ENCODE measurements around the gene STK35. TPM values are rescaled to one million over a fixed set of nuclear protein-coding genes. Genes with fewer than 3 reads are reported as not detected.

Gene STK35
- total and polyA plus RNA-seq, 5 experiments from 2014 or later: 4.5 to 18.3 (median 5.9) TPM

GRCh38 chr20:2088891-2089290 lies 12.7 kb upstream of the STK35 start:
- no peak for DNase-seq
- Mint-ChIP-seq H3K27ac (no peak overlapping the region), H3K9me3 (no peaks in the 10 kb centered on the region), H3K27me3 (peaks cover 30 to 70% (median 41%) of the 10 kb centered on the region in 5 donors), H3K36me3 (no peaks in the 10 kb centered on the region), H3K4me3 (no peak overlapping the region), H3K4me1 (no peaks in the 10 kb centered on the region)
- no peak for ATAC-seq
- POLR2A ChIA-PET: interaction anchor here (0.6 kb wide), 1 partner anchor 525 kb away, joined by 3 read pairs; no protein-coding TSS in a partner anchor

DNA sequence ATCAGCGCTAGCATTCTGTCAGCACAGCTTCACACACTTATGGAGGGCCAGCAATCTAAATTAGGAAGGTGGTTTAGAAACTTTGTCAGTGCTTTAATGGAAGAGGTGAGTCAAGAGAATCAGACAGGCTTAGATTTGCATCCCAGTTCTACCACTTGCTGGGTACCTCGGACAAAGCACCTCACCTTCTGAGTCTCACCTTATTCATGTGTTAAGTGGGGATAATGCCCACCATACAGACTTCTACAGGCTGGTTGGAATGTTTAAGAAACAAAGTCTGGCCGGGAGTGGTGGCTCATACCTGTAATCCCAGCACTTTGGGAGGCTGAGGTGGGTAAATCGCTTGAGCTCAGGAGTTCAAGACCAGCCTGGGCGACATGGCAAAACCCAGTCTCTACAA lies 12.2 kb upstream of the STK35 start:
- no peaks in the 10 kb centered on the region for H3K9me3 Mint-ChIP-seq
- H3K27ac Mint-ChIP-seq: no peak overlapping the region
- DNase-seq (no peak), ATAC-seq (no peak)
- POLR2A ChIA-PET: no interaction called here
- H3K4me3 Mint-ChIP-seq: no peak overlapping the region
- H3K4me1 Mint-ChIP-seq: no peaks in the 10 kb centered on the region
- peaks cover 29 to 71% (median 44%) of the 10 kb centered on the region in 5 donors for H3K27me3 Mint-ChIP-seq
- H3K36me3 Mint-ChIP-seq: no peaks in the 10 kb centered on the region

DNA sequence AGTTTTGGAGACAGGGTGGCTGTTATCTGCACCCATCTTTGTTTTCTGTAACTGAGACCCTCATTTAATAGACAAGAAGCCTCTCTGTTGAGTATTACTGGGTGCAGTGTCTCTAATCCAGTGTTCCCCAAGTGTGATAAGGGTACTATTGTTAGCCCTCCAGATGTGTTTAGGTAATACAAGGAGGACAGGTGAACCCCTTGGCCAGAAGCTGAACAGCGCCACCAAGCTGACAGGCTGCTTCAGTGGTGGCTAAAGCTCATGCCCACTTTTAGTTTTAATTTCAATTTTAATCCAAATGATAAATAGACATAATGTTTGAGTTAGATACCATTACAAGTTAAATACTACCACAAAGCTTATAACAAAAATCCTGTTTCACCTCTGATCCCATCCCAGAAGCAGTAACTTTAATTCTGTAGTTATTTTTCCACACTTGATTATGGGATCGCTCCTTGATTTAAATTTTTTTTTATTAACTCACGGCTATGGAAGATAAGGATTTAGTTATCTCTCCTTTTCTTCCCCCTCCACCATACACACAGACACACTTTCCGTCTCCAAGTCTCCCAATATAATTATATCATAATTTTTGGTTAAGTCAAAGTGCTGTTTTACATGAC lies 8.4 kb upstream of the STK35 start:
- ATAC-seq: peak in 1 of 2 donors; percentile 38
- H3K27me3 Mint-ChIP-seq: peaks cover 24 to 53% (median 32%) of the 10 kb centered on the region in 5 donors
- DNase-seq: peak in 1 of 10 donors; percentile 9
- H3K9me3 Mint-ChIP-seq: no peaks in the 10 kb centered on the region
- H3K4me1 Mint-ChIP-seq: peaks cover 0 to 2% (median 0%) of the 10 kb centered on the region in 4 donors
- H3K36me3 Mint-ChIP-seq: no peaks in the 10 kb centered on the region
- POLR2A ChIA-PET: interaction anchor here (1.5 kb wide), 1 partner anchor 10 kb away, joined by 4 read pairs; no protein-coding TSS in a partner anchor
- H3K4me3 Mint-ChIP-seq: no peak overlapping the region
- no peak overlapping the region for H3K27ac Mint-ChIP-seq

DNA sequence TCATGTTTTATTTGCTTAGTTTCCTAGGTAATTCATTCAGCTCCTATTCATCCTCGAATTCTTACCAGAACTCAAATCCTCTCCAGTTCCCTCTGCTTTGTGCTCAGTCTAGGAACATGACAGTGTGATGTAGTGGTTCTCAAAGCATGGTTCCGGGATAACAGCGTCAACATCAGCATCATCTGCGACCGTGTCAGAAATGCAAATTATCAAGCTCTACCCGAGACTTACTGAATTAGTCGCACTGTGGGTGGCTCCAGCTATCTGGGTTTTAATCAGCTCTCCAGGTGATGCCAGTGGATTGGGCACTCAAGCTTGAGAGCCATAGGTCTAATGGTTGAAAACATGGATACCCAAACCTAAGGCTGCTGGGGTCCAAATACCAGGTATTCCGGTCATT lies 7.7 kb upstream of the STK35 start:
- DNase-seq (no peak), ATAC-seq (no peak)
- POLR2A ChIA-PET: interaction anchor here (1.5 kb wide), 1 partner anchor 9 kb away, joined by 4 read pairs; no protein-coding TSS in a partner anchor
- Mint-ChIP-seq H3K4me1 (peaks cover 0 to 3% (median 0%) of the 10 kb centered on the region in 4 donors), H3K36me3 (no peaks in the 10 kb centered on the region), H3K4me3 (no peak overlapping the region), H3K27me3 (peaks cover 18 to 47% (median 28%) of the 10 kb centered on the region in 5 donors), H3K27ac (no peak overlapping the region), H3K9me3 (no peaks in the 10 kb centered on the region)

GRCh38 chr20:2101865-2102584 lies 398 bp downstream of the STK35 start:
- peak; percentile 77 to 98 (median 88) for DNase-seq
- Mint-ChIP-seq H3K36me3 (peaks cover 0 to 15% (median 0%) of the 10 kb centered on the region in 3 donors), H3K27ac (peak overlapping the region; percentile 98 to 100 (median 100)), H3K4me3 (peak overlapping the region; percentile 90 to 98 (median 95)), H3K4me1 (peaks cover 26 to 53% (median 47%) of the 10 kb centered on the region in 4 donors), H3K9me3 (no peaks in the 10 kb centered on the region), H3K27me3 (peaks cover 0 to 2% (median 0%) of the 10 kb centered on the region in 5 donors)
- peak; percentile 76 to 83 for ATAC-seq
- POLR2A ChIA-PET: interaction anchor here (0.9 to 1.7 kb wide), 5 partner anchors 21 to 1269 kb away, joined by 3 to 6 read pairs (median 5); partner anchors contain the start of gene IDH3B

DNA sequence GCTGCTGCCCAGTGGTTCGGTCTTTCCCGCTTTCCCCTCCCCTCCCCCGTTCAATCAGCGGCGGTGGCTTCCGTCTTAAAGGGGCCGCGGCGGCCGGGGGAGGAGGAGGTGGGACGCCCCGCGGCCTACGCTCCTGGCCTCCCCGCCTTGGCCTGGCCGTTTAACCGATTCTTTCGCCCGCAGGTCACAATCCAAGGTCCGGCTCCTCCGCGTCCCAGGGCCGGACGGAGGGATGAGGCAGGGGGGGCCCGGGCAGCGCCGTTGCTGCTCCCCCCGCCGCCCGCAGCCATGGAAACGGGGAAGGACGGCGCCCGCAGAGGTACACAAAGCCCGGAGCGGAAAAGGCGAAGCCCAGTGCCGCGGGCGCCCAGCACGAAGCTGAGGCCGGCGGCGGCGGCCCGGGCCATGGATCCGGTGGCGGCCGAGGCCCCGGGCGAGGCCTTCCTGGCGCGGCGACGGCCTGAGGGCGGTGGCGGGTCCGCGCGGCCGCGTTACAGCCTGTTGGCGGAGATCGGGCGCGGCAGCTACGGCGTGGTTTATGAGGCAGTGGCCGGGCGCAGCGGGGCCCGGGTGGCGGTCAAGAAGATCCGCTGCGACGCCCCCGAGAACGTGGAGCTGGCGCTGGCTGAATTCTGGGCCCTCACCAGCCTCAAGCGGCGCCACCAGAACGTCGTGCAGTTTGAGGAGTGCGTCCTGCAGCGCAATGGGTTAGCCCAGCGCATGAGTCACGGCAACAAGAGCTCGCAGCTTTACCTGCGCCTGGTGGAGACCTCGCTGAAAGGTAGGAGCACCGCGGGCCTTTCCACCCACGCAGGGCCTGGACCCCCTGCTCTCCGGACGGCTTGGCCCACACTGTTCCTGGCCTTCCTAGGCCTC lies 1.2 kb downstream of the STK35 start:
- no peaks in the 10 kb centered on the region for H3K9me3 Mint-ChIP-seq
- peak; percentile 61 to 71 for ATAC-seq
- POLR2A ChIA-PET: interaction anchor here (0.6 to 2.0 kb wide), 10 partner anchors 9 to 1270 kb away, joined by 3 to 10 read pairs (median 6); partner anchors contain the start of genes IDH3B and SNRPB
- peaks cover 0 to 2% (median 0%) of the 10 kb centered on the region in 5 donors for H3K27me3 Mint-ChIP-seq
- peak overlapping the region; percentile 98 to 100 (median 100) for H3K27ac Mint-ChIP-seq
- DNase-seq: peak; percentile 72 to 97 (median 84)
- H3K4me3 Mint-ChIP-seq: peak overlapping the region; percentile 90 to 98 (median 95)
- H3K4me1 Mint-ChIP-seq: peaks cover 31 to 61% (median 55%) of the 10 kb centered on the region in 4 donors
- H3K36me3 Mint-ChIP-seq: peaks cover 0 to 22% (median 0%) of the 10 kb centered on the region in 3 donors

GRCh38 chr20:2103461-2104153 lies 2.0 kb downstream of the STK35 start:
- Mint-ChIP-seq H3K27ac (peak overlapping the region; percentile 90 to 100 (median 95)), H3K36me3 (peaks cover 0 to 25% (median 0%) of the 10 kb centered on the region in 3 donors), H3K27me3 (peaks cover 0 to 2% (median 0%) of the 10 kb centered on the region in 5 donors), H3K9me3 (no peaks in the 10 kb centered on the region), H3K4me3 (peak overlapping the region; percentile 88 to 95 (median 92)), H3K4me1 (peaks cover 32 to 69% (median 62%) of the 10 kb centered on the region in 4 donors)
- ATAC-seq (no peak), DNase-seq (no peak)
- POLR2A ChIA-PET: interaction anchor here (0.6 to 2.0 kb wide), 6 partner anchors 10 to 367 kb away, joined by 3 to 10 read pairs (median 6); partner anchors contain the start of gene SNRPB

GRCh38 chr20:2104236-2104635 lies 2.6 kb downstream of the STK35 start:
- H3K4me1 Mint-ChIP-seq: peaks cover 36 to 75% (median 69%) of the 10 kb centered on the region in 4 donors
- peaks cover 0 to 32% (median 0%) of the 10 kb centered on the region in 3 donors for H3K36me3 Mint-ChIP-seq
- ATAC-seq (no peak), DNase-seq (no peak)
- H3K27me3 Mint-ChIP-seq: peaks cover 0 to 2% (median 0%) of the 10 kb centered on the region in 5 donors
- H3K9me3 Mint-ChIP-seq: no peaks in the 10 kb centered on the region
- peak overlapping the region; percentile 88 to 95 (median 92) for H3K4me3 Mint-ChIP-seq
- POLR2A ChIA-PET: interaction anchor here (2.0 kb wide), 1 partner anchor 10 kb away, joined by 10 read pairs; no protein-coding TSS in a partner anchor
- peak overlapping the region in 8 of 10 donors; percentile 93 to 100 (median 96) for H3K27ac Mint-ChIP-seq

DNA sequence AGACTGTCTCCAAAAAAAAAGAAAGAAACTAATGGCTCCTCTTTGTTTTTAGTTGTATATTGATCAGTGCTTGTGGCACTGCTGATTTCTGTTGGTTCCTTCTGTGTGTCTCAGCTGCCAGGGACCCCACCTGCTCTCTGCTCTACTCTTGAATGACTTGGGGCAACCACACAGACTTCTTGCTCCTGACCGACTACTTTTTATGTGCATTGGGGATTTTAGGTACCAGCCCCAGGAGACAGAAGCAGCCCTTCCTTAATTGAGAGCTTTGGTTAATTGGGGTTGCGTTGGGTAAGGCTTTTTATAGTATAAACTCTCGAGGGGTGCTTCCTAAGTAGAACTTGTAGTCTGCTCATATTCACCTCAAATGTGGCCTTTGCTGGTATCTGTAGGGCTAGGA lies 6.9 kb downstream of the STK35 start:
- POLR2A ChIA-PET: no interaction called here
- DNase-seq: no peak
- Mint-ChIP-seq H3K4me3 (peak overlapping the region in 8 of 10 donors; percentile 8 to 55 (median 23)), H3K9me3 (no peaks in the 10 kb centered on the region), H3K36me3 (peaks cover 0 to 53% (median 0%) of the 10 kb centered on the region in 3 donors), H3K27ac (peak overlapping the region in 3 of 10 donors; percentile 4 to 41 (median 10)), H3K4me1 (peaks cover 51 to 99% (median 95%) of the 10 kb centered on the region in 4 donors), H3K27me3 (no peaks in the 10 kb centered on the region)
- no peak for ATAC-seq

GRCh38 chr20:2108987-2109386 lies 7.4 kb downstream of the STK35 start:
- peaks cover 49 to 99% (median 96%) of the 10 kb centered on the region in 4 donors for H3K4me1 Mint-ChIP-seq
- H3K36me3 Mint-ChIP-seq: peaks cover 0 to 53% (median 0%) of the 10 kb centered on the region in 3 donors
- no peak for DNase-seq
- no peak for ATAC-seq
- H3K27ac Mint-ChIP-seq: peak overlapping the region in 4 of 10 donors; percentile 1 to 17 (median 8)
- peak overlapping the region in 8 of 10 donors; percentile 8 to 55 (median 32) for H3K4me3 Mint-ChIP-seq
- H3K9me3 Mint-ChIP-seq: no peaks in the 10 kb centered on the region
- no peaks in the 10 kb centered on the region for H3K27me3 Mint-ChIP-seq
- POLR2A ChIA-PET: no interaction called here

Data from naive thymus-derived CD8-positive, alpha-beta T cell (primary cell).